HG03558 (cell line): ENCODE data around the gene IGFBP4.
A peak's percentile ranks its signal among the peaks of the same experiment; 100 is the strongest.
"Not testable (repeated sequence)": the region's sequence is repeated elsewhere in the genome, so short reads cannot be mapped to it uniquely, and the experiment has no call there.

Experiments
- ATAC-seq: cut with Tn5 transposase; IDR thresholded peaks from one replicate; pipeline ENCODE4 v1.9.1; 2021; ENCODE audit warnings: moderate number of reproducible peaks; ENCODE audit not compliant: unreplicated experiment; ENCODE audit errors: extremely low read depth

The IGFBP4 gene

GRCh38 chr17:40443196-40443987 is at the start of gene IGFBP4:
Gene IGFBP4 (plus strand): TSS chr17:40443450. CDS start chr17:40443736, 286 bp downstream.
- no peak for ATAC-seq

GRCh38 chr17:40399185-40399584 is 44.1 kb upstream of the IGFBP4 start:
- no peak for ATAC-seq

GRCh38 chr17:40402668-40403067 is 40.6 kb upstream of the IGFBP4 start:
- no peak for ATAC-seq

- no peak for ATAC-seq
These were observed 39.2 kb upstream of the IGFBP4 start for GRCh38 chr17:40404003-40404402.

- ATAC-seq, result no peak
These were observed 35.8 kb upstream of the IGFBP4 start for GRCh38 chr17:40407460-40407859.

GRCh38 chr17:40409540-40409939 is 33.7 kb upstream of the IGFBP4 start:
- not testable (repeated sequence) for ATAC-seq

GRCh38 chr17:40410082-40410481 is 33.2 kb upstream of the IGFBP4 start:
- ATAC-seq, result no peak

GRCh38 chr17:40411821-40412220 is 31.4 kb upstream of the IGFBP4 start:
- no peak for ATAC-seq

GRCh38 chr17:40412880-40413279 is 30.4 kb upstream of the IGFBP4 start:
- ATAC-seq, result no peak

- ATAC-seq, result not testable (repeated sequence)
These were observed 28.9 kb upstream of the IGFBP4 start for GRCh38 chr17:40414312-40414711.

GRCh38 chr17:40415390-40415789 is 27.9 kb upstream of the IGFBP4 start:
- ATAC-seq, result no peak

GRCh38 chr17:40416671-40417070 is 26.6 kb upstream of the IGFBP4 start:
- ATAC-seq, result no peak

- ATAC-seq, result no peak
These were observed 26.0 kb upstream of the IGFBP4 start for GRCh38 chr17:40417258-40417608.

GRCh38 chr17:40417609-40418427 is 25.4 kb upstream of the IGFBP4 start, which contains the start of gene TOP2A:
Gene TOP2A (minus strand): TSS chr17:40417896. CDS start chr17:40417791, 105 bp downstream.
- peak; percentile 73 for ATAC-seq

- no peak for ATAC-seq
These were observed 24.9 kb upstream of the IGFBP4 start for GRCh38 chr17:40418428-40418706.

GRCh38 chr17:40419559-40420331 is 23.5 kb upstream of the IGFBP4 start:
- no peak for ATAC-seq

- no peak for ATAC-seq
These were observed 20.1 kb upstream of the IGFBP4 start for GRCh38 chr17:40422990-40423633.

- no peak for ATAC-seq
These were observed 17.5 kb upstream of the IGFBP4 start for GRCh38 chr17:40425741-40426140.

GRCh38 chr17:40427002-40427491 is 16.2 kb upstream of the IGFBP4 start:
- ATAC-seq, result no peak
